OCI-LY7 (cell line): Measurements from ENCODE around the gene SMIM22. TPM values are rescaled to one million over a fixed set of nuclear protein-coding genes. Genes with fewer than 3 reads are reported as not detected.

Experiments used
- BruUV-seq: library from RNA; stranded (reverse); fragments of 400-500 nt; replicated peaks from 2 replicates; lab custom pipeline; 2021; lab: Mats Ljungman, UMichigan
- CTCF ChIA-PET: fragments of 300-600 bp; sonication (Branson Sonifier 250); formaldehyde crosslinking; loops from one replicate; lab custom pipeline; 2022; ENCODE audit warnings: antibody characterized with exemption; ENCODE audit not compliant: unreplicated experiment; lab: Charles Lee
- POLR2A ChIA-PET: fragments of 300-600 bp; sonication (Branson Sonifier 250); formaldehyde crosslinking; loops from one replicate; lab custom pipeline; 2022; ENCODE audit warnings: antibody characterized with exemption; lab: Charles Lee
- DNase-seq: peaks from one replicate; pipeline ENCODE4 v3.0.0-alpha.2; 2015; ENCODE audit warnings: low spot score
- H2AFZ ChIP-seq: fragments of 200-600 bp; sonication (generic), shearing (Covaris generic); 2 replicates; pipeline ENCODE4 v1.6.1; 2014; ENCODE audit warnings: mild to moderate bottlenecking, antibody characterized with exemption, low read length, moderate library complexity
- H3K27ac ChIP-seq: fragments of 200-600 bp; sonication (generic); 2 replicates; pipeline ENCODE4 v1.5.1; 2014; ENCODE audit warnings: mixed run types, low read depth, mild to moderate bottlenecking, moderate library complexity, low read length, inconsistent platforms; ENCODE audit not compliant: poor library complexity, severe bottlenecking
- H3K36me3 ChIP-seq: fragments of 200-600 bp; sonication (generic); 2 replicates; pipeline ENCODE4 v1.6.1; 2014; ENCODE audit warnings: mild to moderate bottlenecking, antibody characterized with exemption, low read length, moderate library complexity, mixed read lengths; ENCODE audit not compliant: insufficient read depth
- H3K4me1 ChIP-seq: fragments of 200-600 bp; sonication (generic); 2 replicates; pipeline ENCODE4 v1.5.1; 2014; ENCODE audit warnings: mild to moderate bottlenecking, low read length; ENCODE audit not compliant: insufficient read depth, poor library complexity, severe bottlenecking
- H3K4me2 ChIP-seq: fragments of 200-600 bp; sonication (generic); 2 replicates; pipeline ENCODE4 v1.6.1; 2014; ENCODE audit warnings: mild to moderate bottlenecking, low read length
- H3K4me3 ChIP-seq: fragments of 200-600 bp; sonication (generic); 2 replicates; pipeline ENCODE4 v1.5.1; 2014; ENCODE audit warnings: mild to moderate bottlenecking, low read depth, low read length; ENCODE audit not compliant: poor library complexity, severe bottlenecking
- H3K79me2 ChIP-seq: fragments of 200-600 bp; sonication (generic); 2 replicates; pipeline ENCODE4 v1.6.1; 2016; ENCODE audit warnings: low read depth, mild to moderate bottlenecking, low read length, moderate library complexity, mixed read lengths; ENCODE audit not compliant: insufficient read depth
- H3K9me2 ChIP-seq: fragments of 200-600 bp; sonication (generic); 2 replicates; pipeline ENCODE4 v1.6.1; 2016; ENCODE audit warnings: mild to moderate bottlenecking, low read length, mixed read lengths; ENCODE audit not compliant: insufficient read depth
- H3K9me3 ChIP-seq: fragments of 200-600 bp; sonication (generic); 2 replicates; pipeline ENCODE4 v1.6.1; 2014; ENCODE audit warnings: mild to moderate bottlenecking, mixed run types, low read length, mixed read lengths
- H4K20me1 ChIP-seq: fragments of 200-600 bp; sonication (generic); 2 replicates; pipeline ENCODE4 v1.6.1; 2014; ENCODE audit warnings: mild to moderate bottlenecking, antibody characterized with exemption, low read length, moderate library complexity, mixed read lengths; ENCODE audit not compliant: insufficient read depth
- CTCF ChIP-seq: fragments of 200-600 bp; sonication (generic); conservative IDR thresholded peaks from 2 replicates; pipeline ENCODE4 v1.5.1; 2014; ENCODE audit warnings: mild to moderate bottlenecking, antibody characterized with exemption, low read length, moderate library complexity, mixed read lengths
- EZH2phosphoT487 ChIP-seq: fragments of 200-600 bp; sonication (generic); IDR thresholded peaks from 2 replicates; pipeline ENCODE4 v1.6.1; 2018; ENCODE audit warnings: low read depth, borderline replicate concordance, mild to moderate bottlenecking, mixed run types, antibody characterized with exemption, low read length, moderate library complexity, mixed read lengths
- intact Hi-C: fragments of 100-400 bp; cut with micrococcal nuclease; formaldehyde crosslinking; loops from one replicate; pipeline ENCODE4 v1.10.0; 2022; ENCODE audit not compliant: unreplicated experiment
- total RNA-seq, 2 experiments: library from RNA; depleted of rRNA in 1 of 2; stranded (reverse); fragments of >200 nt in 1 of 2; shearing (Covaris generic) in 1 of 2; gene quantifications; 2 replicates each; pipeline ENCODE4 v1.2.3, GENCODE V29; 2014 to 2022

Gene SMIM22
- total RNA-seq, 2 experiments from 2014 or later, result not detected

GRCh38 chr16:4788489-4788889, 6.7 kb upstream of the SMIM22 start:
- TF ChIP-seq EZH2phosphoT487, result no peak
- no peak for TF ChIP-seq CTCF
- POLR2A ChIA-PET, result no interaction called here
- Histone ChIP-seq H3K4me2 (no peak overlapping the region), H2AFZ (no peak overlapping the region), H3K4me3 (no peak overlapping the region), H3K27ac (no peak overlapping the region), H3K4me1 (no peaks in the 10 kb centered on the region), H4K20me1 (no peaks in the 10 kb centered on the region), H3K9me3 (no peaks in the 10 kb centered on the region), H3K9me2 (no peaks in the 10 kb centered on the region), H3K79me2 (no peaks in the 10 kb centered on the region), H3K36me3 (no peaks in the 10 kb centered on the region)
- intact Hi-C loops, result no loop called here
- BruUV-seq, result no TSS peak
- CTCF ChIA-PET, result interaction anchor here (0.6 kb wide), 1 partner anchor 53 kb away, joined by 3 read pairs; no protein-coding TSS in a partner anchor
- no peak for DNase-seq

- ChIA-PET CTCF (no interaction called here), POLR2A (no interaction called here)
- no peak for DNase-seq
Observed at GRCh38 chr16:4788910-4789309, 6.3 kb upstream of the SMIM22 start.

GRCh38 chr16:4790261-4790660, 4.9 kb upstream of the SMIM22 start:
- TF ChIP-seq CTCF (no peak), EZH2phosphoT487 (no peak)
- BruUV-seq, result no TSS peak
- no peak for DNase-seq
- CTCF ChIA-PET, result no interaction called here
- no peaks in the 10 kb centered on the region for H3K79me2 ChIP-seq
- H3K4me3 ChIP-seq, result no peak overlapping the region
- H3K36me3 ChIP-seq, result no peaks in the 10 kb centered on the region
- no peak overlapping the region for H2AFZ ChIP-seq
- intact Hi-C loops, result no loop called here
- H3K4me2 ChIP-seq, result no peak overlapping the region
- POLR2A ChIA-PET, result no interaction called here
- no peaks in the 10 kb centered on the region for H4K20me1 ChIP-seq
- no peaks in the 10 kb centered on the region for H3K9me3 ChIP-seq
- no peaks in the 10 kb centered on the region for H3K4me1 ChIP-seq
- H3K9me2 ChIP-seq, result no peaks in the 10 kb centered on the region
- no peak overlapping the region for H3K27ac ChIP-seq

More at GRCh38 chr16:4788910-4789309, 6.3 kb upstream of the SMIM22 start:
- no peaks in the 10 kb centered on the region for H3K9me2 ChIP-seq
- BruUV-seq, result no TSS peak
- H4K20me1 ChIP-seq, result no peaks in the 10 kb centered on the region
- no peak overlapping the region for H2AFZ ChIP-seq
- H3K4me1 ChIP-seq, result no peaks in the 10 kb centered on the region
- no peaks in the 10 kb centered on the region for H3K36me3 ChIP-seq
- H3K9me3 ChIP-seq, result no peaks in the 10 kb centered on the region
- TF ChIP-seq CTCF (no peak), EZH2phosphoT487 (no peak)
- H3K4me2 ChIP-seq, result no peak overlapping the region
- no peaks in the 10 kb centered on the region for H3K79me2 ChIP-seq
- H3K27ac ChIP-seq, result no peak overlapping the region
- no peak overlapping the region for H3K4me3 ChIP-seq
- intact Hi-C loops, result no loop called here
